HG03558 (cell line): Measurements from ENCODE around the gene CCND1.
"Not testable (repeated sequence)": the region's sequence is repeated elsewhere in the genome, so short reads cannot be mapped to it uniquely, and the experiment has no call there.

Source experiments
- ATAC-seq: cut with Tn5 transposase; IDR thresholded peaks from one replicate; pipeline ENCODE4 v1.9.1; 2021; ENCODE audit warnings: moderate number of reproducible peaks; ENCODE audit not compliant: unreplicated experiment; ENCODE audit errors: extremely low read depth

Gene CCND1

DNA sequence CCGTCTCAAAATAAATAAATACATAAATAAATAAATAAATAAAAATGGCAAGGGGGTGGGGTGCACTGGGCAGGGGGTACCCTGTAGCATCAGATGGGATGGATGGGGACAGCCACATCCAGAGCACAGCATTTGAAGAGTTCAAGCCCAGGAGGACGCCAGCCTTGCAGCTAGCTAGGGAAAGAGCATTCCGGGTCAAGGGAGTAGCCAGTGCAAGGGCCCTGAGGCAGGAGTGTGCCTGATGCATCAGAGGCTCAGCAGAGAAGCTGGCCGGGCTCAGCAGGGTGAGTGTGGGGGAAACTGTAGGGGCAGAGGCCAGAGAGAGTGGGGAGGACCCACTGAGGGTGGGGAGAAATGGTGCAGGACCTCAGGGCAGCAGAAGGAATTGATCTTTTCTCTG is 23.7 kb upstream of the CCND1 start:
- ATAC-seq = no peak

DNA sequence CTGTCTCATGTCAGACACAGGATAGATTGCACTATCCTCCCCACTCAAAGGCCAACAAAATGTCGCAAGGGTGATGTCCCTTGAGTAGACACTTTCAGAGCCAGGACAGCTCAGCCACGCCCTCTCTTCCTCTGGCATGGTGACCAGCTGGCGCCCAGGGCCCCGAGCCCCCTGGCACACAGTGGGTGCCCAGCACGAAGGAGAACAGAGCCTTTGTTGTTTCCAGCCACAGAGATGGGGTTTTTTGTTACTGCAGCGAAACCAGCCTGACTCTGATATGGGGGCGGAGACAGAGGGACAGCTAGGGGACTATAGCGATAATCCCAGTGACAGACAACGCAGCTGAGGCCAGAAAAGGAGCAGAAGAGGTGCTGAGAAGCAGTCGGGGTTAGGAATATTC is 23.3 kb upstream of the CCND1 start:
- no peak for ATAC-seq

DNA sequence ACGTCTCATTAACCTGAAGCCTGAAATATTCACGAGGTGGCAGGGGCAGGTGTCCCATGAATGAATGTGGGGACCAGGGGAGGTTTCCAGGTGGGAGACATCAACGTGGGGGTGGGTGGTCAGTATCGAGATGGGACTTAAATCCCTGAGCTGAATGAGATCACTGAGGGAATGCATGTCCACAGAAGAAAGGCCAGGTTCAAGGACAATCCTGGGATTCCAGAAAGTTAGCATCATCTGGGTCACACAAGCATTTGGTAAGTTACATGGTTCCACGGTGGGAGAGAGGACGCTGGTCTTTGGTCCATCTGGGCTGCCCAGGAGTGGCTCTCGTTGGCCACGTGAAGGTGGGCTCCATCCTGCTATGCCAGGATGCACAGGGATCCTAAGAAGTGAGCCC is 22.7 kb upstream of the CCND1 start:
- no peak for ATAC-seq

DNA sequence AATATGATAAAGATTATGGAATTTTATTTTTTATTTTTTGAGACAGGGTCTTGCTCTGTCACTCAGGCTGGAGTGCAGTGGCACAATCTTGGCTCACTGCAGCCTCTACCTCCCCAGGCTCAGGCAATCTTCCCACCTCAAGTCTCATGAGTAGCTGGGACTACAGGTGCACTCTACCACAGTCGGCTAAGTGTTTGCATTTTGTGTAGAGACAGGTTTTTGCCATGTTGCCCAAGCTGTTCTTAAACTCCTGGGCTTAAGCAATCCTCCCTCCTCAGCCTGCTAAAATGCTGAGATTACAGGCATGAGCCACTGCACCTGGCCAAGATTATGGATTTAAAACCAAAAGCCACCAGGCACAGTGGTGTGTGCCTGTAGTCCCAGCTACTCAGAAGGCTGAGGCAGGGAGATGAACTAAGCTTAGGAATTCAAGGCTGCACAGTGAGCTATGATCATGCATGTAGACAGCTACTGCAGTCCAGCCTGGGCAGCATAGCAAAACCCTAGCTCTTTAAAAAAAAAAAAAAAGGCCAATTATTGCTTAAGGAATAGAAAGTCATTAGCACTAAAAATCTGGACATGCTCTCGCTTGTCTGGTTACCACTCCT is 20.2 kb upstream of the CCND1 start:
- ATAC-seq = no peak

DNA sequence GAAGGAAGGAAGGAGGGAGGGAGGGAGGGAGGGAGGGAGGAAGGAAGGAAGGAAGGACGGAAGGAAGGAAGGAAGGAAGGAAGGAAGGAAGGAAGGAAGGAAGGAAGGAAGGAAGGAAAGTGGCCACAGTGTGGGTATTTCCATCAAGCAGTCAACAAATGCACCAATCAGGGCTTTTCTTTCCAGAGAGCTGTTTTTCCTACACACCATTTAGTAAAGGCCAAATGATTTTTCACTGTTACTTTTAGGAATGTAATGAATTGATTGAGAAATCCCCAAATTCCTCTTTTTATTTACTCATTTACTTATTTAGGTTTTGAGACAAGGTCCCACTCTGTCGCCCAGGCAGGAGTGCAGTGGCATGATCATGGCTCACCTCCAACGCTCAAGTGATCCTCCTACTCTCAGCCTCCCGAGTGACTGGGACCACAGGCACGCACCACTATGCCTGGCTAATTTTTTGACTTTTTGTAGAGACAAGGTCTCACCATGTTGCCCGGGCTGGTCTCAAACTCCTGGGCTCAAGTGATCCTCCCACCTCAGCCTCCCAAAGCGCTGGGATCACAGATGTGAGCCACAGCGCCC is 18.8 kb upstream of the CCND1 start:
- ATAC-seq = not testable (repeated sequence)

DNA sequence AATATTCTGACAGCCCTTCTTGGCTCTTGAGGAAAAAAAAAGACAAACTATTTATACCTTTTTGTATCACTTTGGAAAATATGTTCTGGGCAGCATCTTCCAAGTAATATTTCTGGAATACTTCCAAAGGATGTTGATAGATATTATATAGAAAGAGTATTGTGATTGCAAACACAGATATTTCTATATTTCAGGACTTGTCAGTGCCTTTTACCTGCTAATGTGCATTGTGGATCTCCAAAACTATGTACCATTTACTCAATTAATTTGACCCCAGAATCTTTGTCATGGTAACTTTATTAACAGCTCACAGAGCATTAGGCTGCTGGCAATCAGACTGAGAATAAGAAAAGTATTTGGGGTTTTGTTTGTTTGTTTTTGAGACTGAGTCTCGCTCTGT is 16.7 kb upstream of the CCND1 start:
- ATAC-seq = no peak

DNA sequence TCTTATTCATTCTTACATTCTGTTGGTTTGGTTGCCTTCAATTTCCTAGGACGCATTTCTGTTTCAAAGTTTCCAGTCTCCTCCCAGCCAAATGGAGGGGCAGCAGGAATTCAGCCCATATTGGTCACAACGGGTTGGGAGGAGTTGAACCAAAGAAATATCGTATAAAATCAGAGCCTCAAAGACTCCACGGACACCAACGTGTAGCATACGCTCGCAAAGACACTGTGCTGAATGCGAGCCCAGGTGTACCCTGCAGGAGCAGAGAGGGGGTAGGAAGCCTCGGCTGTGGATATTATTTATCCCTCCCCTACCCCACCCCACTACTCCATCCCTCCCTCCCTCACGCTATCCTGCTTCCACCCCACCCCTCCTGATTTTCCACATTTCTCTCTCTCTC is 15.5 kb upstream of the CCND1 start:
- no peak for ATAC-seq

DNA sequence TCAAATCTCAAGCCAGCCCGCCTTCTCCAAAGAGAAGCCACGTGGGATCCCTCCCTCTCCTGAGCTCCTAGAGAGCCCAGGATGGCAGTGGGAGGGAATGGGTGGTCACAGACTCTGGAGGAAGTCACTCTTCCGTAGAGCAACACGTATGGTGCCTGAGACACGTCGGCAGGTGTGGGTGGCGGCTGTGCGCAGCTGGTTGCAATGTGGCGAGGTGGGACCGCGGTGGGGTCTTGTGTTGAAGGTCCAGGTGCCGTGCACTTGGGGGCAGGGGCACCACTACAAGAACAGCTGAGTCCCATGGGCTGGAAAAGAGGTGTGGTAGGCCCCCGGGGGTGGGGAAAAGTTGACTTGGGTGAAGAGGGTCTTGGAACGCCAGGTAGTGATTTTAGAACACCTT is 13.4 kb upstream of the CCND1 start:
- ATAC-seq = no peak

DNA sequence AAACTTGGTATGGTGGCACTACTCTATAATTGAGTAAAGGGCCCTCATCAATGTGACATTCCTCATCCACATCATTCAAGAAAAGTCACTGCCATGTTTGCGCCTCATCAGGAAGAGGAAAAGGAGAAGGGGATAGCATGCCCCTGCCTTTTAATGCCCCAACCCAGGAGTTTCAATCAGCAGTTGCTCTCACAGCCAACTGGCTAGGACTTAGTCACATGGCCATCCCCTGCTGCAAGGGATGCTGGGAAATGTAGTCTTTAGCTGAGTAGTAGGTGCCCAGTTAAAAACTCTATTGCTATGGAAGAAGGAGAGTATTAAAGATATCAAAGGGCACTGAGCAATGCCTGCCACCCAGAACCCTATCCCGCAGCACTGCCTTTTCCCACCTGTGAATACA is 10.9 kb upstream of the CCND1 start:
- no peak for ATAC-seq

DNA sequence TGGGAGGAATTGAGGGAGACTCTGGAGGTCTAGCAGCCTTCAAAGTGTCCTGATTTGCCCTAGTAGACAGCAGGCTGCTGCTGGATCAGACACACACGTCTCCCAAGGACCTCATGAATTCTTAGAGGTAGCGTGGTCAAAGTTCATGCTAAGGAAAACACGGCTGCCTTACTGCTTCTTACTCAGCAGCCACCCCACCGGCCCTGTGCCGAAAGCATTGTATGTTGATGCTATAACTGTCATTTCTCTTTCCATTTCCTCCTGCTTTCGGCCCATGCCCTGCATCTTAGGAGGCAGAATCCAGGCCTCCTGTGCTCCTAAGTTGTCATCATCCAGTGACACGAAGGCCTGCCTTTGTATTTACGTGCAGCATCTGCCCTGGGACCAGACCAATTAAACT is 10.5 kb upstream of the CCND1 start:
- no peak for ATAC-seq

DNA sequence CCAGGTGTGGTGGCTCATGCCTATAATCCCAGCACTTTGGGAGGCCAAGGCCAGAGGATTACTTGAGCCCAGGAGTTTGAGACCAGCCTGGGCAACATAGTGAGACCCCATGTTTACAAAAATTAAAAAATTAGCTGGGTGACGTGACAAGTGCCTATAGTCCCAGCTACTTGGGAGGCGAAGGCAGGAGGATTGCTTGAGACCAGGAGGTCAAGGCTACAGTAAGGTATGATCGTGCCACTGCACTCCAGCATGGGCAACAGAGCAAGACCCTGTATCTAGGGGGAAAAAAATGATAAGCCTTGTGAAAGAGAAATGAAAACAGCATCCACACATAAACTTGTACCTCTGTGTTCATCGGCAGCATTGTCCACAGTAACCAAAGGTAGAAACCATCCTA is 8.1 kb upstream of the CCND1 start:
- no peak for ATAC-seq

DNA sequence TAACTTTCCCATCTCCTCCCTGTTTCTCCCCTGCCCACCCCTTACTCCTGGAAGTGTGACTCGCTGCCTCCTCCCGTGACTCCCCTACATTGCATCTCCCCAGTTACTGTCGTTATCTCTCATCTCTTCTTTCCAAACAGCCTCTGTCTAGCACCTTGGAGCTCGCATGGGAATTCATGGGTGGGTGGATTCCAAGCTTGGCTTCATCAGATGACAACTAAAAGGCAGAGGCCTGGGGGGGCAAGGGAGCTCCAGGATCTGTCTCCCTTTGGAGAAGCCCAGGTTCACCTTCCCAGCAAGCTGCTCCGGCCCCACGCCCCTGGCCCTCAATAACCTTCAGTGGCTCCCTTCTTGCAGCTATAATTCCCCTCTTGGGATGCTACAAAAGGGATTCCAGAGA is 6.9 kb upstream of the CCND1 start:
- ATAC-seq = no peak

DNA sequence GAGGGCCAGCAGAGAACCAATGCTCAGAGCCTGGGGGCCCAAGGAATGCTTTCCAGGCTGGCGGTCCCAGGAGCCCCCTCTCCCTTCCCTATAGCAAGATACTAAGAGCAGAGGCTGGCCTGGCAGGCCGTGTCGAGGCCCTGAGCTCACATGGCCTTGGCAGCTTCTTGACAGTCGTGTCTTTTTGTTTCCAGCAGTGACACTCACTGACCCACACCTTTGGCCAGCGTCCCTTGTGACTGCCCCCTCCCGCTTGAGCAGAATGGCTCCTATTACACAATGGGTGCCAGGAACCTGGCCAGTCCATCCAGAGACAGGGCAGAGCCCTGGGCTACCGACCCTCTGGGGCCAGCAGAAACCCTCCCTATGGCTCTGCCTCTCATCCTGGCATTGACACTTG is 6.4 kb upstream of the CCND1 start:
- ATAC-seq = no peak

DNA sequence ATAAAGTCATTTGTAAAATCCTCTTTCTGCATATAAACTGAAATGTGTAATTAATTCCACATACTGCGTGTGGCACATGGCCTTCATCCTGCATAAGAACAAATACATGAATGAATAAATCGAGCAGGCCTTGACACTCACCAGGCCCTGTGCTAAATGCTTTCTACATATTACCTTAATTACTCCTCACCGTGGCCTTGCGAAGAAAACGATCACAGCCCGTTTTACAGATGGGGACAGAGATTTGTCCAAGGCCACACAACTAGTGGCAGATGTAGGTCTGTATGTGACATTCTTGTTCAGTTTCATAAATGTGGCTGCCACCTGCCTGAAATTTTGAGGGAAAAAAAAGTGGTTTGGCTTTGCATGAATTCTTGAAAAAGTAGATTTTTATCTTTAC is 5.8 kb upstream of the CCND1 start:
- no peak for ATAC-seq

DNA sequence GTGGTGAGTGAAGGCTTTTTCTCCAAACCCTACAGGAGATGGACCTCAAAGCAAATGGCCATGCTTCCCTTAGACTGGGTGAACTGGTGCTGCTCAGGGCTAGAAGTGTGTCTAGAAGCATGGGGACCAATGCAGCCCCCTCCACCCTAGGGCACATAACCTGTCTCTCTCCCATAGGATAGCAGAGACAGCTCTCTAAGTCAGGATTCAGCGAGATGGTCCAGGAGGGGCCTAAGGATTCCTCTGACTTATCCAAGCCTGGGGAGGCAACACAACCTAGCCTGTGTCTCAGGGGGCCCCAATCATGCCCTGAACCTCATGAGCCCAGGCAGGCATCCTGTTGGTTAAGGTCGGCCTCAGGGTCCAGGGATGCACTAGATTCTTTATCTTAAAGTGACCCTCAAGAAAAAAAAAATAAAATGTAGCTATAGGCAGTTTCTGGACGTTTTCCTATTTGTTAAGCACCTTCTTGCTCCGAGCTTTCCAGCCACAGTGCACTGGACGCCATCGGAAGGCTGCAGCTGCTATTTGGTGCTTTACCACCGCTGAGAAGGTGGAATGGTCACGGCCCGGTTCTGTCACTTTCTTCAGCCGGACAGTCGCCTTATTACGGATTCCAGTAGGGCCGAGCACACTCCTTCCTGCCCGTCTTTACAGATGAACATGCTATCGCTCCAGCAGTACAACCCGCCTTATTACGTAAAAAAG is 5.0 kb upstream of the CCND1 start:
- no peak for ATAC-seq

DNA sequence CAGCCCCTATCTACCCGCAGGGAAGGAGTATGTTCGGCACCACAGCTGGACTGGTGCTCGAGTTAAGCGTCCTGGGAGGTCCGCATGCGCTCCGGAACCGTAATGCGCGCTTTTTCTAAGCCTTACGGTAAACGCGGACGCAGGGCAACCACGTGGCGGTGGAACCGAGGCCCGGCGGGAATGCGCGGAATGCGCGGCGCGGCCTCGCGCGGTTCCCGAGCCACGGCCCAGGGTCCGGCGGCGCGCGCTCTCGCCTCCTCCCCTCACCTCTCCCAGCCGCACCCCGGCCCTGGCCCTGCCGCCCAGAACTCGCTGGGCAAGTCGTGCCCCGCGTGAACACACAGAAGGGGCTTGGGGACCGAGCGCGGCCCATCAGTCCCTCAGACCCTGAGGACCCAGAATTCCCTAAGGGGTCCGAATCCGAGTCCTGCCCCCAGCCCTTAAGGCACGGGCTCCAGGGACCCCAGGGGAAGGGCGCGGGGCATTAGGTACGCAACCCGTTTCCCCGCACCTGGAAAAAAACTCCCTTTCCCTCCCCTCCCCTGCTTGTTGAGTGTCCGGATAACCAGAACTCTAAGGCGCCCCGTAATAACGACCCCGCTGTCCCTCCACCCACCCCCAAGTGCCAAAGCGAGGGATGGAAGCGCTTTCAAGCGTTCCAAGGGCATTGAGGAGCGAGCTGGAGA is 4.3 kb upstream of the CCND1 start:
- ATAC-seq = no peak

DNA sequence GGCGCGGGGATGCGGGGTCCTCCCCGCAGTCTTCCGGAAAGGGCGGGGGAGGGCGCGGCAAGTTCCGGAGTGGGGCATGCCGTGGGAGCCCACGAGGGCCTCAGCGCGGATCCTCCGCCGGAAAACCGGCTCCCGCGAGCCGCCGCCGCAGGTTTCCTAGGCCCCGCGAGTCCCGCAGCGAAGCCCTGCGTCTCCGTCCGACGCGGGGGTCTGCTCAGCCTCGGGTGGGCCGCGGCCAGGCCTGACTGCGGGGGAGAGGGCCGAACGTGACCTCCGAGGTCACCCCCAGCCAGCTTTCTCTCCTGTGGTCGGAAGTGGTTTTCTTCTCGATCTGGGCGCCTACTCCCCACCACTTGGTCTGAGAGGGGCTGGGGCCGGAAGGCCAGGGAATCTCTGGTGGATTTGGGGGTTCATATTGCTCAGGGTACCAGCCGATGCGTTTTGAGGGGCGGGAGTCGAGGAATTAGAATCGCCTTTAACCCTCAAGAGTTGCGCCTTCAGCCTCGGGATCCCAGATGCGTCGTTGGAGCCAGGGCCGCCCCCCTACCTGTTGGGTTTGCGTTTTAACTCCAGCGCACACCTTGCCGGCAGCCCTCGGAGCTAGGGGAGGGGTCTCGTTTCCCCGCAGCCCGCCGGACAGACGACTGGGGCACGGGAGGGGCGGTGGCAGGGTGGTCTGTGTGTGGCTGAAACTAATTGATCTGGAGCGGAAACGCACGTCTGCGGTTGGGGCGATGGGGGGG is 3.6 kb upstream of the CCND1 start:
- no peak for ATAC-seq

DNA sequence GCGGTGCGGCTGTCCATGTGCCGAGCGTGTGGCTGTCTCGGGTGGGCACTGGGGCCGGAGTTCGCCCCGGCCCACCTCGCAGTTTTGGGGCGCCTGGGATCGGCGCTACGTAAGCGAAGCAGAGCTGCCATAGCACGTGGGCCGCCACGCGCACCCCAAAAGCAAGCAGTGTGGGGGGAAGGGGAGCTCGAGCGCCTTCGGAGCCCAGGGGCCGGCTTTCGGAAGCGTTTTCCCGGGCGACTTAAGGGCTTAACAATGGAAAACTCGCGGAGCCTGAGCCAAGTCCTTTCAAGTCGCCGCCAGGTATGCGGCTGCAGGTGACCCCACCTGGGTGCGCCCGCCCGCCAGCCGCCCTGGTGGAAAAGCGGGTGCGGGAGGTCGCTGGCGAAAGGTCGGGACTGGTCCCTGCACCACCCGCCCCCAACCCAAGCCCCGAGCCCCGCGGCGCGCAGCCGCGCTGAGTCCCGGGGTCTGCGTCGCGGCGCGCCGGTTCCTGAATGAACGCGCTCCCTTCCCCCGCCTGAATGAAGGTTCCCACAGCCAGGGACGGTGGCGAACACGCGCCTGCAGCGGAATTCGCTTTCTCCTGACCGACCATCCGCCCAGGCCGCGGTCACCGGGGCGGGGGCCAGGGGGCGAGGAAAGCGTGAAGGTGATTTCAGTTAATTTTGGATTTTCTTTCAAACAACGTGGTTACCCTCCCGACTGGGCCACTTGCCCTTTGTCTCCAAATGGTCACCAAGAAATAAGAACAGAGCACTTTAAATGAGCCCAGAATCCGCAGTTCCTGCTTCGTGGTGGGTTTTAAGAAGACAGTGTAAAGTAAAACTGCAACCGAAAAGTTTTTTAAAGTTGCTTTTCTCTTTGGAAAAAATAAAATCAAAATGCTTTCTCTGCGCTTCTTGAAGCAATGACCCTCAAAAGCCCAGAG is 2.8 kb upstream of the CCND1 start:
- no peak for ATAC-seq

DNA sequence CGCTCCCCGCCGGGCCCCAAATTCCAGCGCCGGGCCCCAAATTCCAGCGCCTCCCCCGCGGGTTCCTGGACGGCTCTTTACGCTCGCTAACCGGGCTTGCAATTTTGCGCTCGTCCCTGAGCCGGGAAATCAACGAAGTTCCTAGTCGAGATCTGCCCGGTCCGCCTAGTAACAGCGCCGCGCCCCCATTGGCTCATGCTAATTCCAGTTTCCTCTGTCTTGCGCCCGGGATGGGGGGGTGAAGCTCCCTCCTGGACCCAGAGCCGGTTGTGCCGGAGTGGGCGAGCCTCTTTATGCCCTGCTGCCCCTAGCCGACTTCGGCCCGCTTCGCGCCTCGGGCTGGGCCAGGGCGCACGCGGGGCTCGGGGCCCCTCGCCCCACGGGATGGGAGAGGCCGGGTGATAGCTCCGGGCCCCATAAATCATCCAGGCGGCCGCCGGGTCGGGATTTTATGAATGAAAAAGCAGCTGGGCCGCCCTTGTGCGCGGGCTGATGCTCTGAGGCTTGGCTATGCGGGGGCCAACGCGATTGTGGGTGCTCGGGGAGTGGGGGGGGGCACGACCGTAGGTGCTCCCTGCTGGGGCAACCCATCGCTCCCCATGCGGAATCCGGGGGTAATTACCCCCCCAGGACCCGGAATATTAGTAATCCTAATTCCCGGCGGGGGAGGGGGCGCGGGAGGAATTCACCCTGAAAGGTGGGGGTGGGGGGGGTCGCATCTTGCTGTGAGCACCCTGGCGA is 1.8 kb upstream of the CCND1 start:
- ATAC-seq = no peak
